ENCODE data around the gene IFI6.
"Not testable (repeated sequence)": the region's sequence is repeated elsewhere in the genome, so short reads cannot be mapped to it uniquely, and the experiment has no call there.

The IFI6 gene

DNA sequence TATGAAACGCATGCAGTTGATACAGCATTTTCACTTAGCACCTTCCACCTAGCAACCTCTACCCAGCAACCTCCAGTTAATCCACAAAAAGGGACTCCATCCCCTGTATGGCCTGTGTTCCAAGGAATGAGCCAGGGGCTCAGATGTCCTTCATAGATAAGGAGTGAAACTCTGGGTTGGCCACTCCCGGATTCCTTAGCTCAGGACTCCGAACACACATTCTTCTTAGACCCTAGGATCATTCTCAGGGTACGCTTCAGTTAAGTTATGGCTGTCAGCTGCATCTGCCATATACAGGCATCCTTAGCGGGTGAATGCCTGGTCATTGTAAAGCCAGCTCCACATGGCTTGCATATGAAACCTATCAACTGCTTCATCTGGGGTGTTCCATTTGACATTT is 15.9 kb upstream of the IFI6 start:
- no peaks in the 10 kb centered on the region for H3K36me3 Mint-ChIP-seq (ENCODE audit: low read depth)
- peaks cover 41% of the 10 kb centered on the region for H3K4me1 Mint-ChIP-seq
- peaks cover 6% of the 10 kb centered on the region for H3K9me3 Mint-ChIP-seq
- no peak overlapping the region for H3K4me3 Mint-ChIP-seq
- H3K27me3 Mint-ChIP-seq (ENCODE audit: low read depth): peaks cover 3% of the 10 kb centered on the region
- TF ChIP-seq, protein P1, sequence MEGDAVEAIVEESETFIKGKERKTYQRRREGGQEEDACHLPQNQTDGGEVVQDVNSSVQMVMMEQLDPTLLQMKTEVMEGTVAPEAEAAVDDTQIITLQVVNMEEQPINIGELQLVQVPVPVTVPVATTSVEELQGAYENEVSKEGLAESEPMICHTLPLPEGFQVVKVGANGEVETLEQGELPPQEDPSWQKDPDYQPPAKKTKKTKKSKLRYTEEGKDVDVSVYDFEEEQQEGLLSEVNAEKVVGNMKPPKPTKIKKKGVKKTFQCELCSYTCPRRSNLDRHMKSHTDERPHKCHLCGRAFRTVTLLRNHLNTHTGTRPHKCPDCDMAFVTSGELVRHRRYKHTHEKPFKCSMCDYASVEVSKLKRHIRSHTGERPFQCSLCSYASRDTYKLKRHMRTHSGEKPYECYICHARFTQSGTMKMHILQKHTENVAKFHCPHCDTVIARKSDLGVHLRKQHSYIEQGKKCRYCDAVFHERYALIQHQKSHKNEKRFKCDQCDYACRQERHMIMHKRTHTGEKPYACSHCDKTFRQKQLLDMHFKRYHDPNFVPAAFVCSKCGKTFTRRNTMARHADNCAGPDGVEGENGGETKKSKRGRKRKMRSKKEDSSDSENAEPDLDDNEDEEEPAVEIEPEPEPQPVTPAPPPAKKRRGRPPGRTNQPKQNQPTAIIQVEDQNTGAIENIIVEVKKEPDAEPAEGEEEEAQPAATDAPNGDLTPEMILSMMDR (IDR thresholded peaks at IDR 0.05; ENCODE audit: unreplicated experiment in 3 of 3): no peak
- no peak overlapping the region for H3K27ac Mint-ChIP-seq

DNA sequence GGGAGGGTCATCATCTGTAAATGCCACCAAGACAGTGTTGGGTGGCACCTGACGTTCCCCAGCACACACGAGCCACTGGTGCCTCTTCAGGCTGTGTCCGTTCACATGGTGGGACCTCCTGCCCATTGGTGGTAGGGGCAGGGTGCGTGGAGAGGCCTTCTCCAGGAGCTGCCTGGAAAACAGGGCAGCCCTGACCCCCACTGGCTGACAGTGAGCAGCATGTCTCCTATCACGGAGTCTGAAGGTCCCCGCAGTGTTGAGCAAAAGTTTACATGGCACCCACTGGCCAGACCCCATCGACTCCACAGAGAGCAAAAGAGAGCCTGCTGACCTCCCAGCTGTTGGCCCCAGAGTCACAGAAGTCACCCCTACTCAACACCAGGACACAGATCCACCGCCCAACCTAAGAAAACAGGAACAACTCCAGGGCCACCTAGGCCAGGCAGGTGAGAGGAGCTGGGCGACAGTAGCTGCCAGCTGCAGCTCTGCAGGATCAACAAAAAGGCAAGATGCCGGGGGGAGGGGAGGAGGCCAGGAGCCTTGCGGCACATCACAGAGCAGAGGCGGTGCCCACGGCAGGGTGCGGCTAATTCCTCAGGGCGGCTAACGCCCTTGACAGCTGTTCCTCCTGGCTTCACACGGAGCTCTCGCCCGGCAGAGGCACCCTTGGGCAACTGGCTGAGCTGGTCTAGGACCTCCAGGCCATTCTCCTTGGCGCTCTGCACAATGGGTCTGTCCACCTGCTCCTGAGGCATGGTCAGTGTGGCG is 14.4 kb upstream of the IFI6 start:
- peaks cover 3% of the 10 kb centered on the region for H3K36me3 Mint-ChIP-seq (ENCODE audit: low read depth)
- peaks cover 3% of the 10 kb centered on the region for H3K27me3 Mint-ChIP-seq (ENCODE audit: low read depth)
- H3K9me3 Mint-ChIP-seq: peaks cover 15% of the 10 kb centered on the region
- peaks cover 41% of the 10 kb centered on the region for H3K4me1 Mint-ChIP-seq
- H3K4me3 Mint-ChIP-seq: no peak overlapping the region
- TF ChIP-seq, protein P1 (IDR thresholded peaks at IDR 0.05; ENCODE audit: unreplicated experiment in 3 of 3): no peak
- no peak overlapping the region for H3K27ac Mint-ChIP-seq

DNA sequence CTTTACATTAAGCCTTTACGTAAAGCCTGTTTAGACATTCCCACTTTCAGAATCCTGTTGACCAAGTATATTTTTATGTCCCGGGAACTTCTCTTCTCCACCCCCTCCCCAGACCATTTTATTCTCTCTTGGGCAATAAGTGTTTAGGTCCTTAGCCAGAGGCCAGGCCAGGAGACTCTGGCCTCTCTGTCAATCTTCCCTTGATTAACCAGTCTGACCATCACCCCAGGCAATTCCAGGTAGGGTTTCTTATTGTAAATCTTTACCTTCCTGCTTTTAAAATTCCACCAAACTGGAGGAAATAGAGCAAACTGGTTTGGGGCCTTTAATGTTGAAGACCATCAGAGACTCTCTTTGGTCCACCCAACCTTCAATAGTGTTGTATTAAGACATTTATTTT is 12.2 kb upstream of the IFI6 start:
- H3K27ac Mint-ChIP-seq: no peak overlapping the region

DNA sequence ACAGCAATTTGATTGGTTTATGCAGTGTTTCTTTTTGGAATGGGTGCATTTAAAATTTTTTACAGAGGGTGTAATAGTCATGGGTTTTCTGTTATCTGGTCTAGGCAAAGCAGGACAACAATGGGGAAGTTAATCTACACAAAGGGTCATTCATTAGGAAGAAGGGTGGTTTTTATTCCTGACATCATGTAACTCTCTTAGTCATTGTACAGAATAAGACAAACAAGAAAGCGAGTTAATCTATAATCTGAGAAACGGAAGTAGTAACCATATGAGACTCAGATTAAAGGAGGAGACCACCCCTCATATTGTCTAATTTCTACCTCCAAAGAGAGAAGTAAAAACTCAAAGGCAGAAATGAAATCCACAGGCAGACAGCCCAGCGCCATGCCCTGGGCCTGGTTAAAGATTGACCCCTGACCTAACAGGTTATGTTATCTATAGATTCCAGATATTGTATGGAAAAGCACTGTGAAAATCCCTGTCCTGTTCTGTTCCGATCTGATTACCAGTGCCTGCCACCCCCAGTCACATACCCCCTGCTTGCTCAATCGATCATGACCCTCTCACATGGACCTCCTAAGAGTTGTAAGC is 10.5 kb upstream of the IFI6 start:
- H3K27ac Mint-ChIP-seq: no peak overlapping the region
- H3K4me1 Mint-ChIP-seq: peaks cover 22% of the 10 kb centered on the region
- H3K9me3 Mint-ChIP-seq: peaks cover 32% of the 10 kb centered on the region
- peaks cover 6% of the 10 kb centered on the region for H3K36me3 Mint-ChIP-seq (ENCODE audit: low read depth)
- H3K27me3 Mint-ChIP-seq (ENCODE audit: low read depth): peaks cover 3% of the 10 kb centered on the region
- TF ChIP-seq, protein P1 (IDR thresholded peaks at IDR 0.05; ENCODE audit: unreplicated experiment in 3 of 3): no peak
- no peak overlapping the region for H3K4me3 Mint-ChIP-seq

More for the DNA sequence above, 12.2 kb upstream of the IFI6 start:
- Mint-ChIP-seq H3K36me3 (ENCODE audit: low read depth) (peaks cover 6% of the 10 kb centered on the region), H3K4me3 (no peak overlapping the region), H3K9me3 (peaks cover 27% of the 10 kb centered on the region), H3K27me3 (ENCODE audit: low read depth) (peaks cover 3% of the 10 kb centered on the region), H3K4me1 (peaks cover 33% of the 10 kb centered on the region)
- TF ChIP-seq, protein P1 (IDR thresholded peaks at IDR 0.05; ENCODE audit: unreplicated experiment in 3 of 3): no peak

DNA sequence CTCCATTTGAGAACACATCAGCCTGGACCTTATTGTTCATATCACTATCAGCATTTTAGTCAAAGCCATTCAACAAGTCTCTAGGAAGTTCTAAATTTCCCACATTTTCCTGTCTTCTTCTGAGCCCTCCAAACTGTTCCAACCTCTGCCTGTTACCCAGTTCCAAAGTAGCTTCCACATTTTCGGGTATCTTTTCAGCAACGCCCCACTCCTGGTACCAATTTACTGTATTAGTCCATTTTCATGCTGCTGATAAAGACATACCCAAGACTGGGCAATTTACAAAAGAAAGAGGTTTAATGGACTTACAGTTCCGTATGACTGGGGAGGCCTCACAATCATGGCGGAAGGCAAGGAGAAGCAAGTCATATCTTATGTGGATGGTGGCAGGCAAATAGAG is 9.6 kb upstream of the IFI6 start:
- not testable (repeated sequence) for H3K36me3 Mint-ChIP-seq (ENCODE audit: low read depth); H3K4me3 Mint-ChIP-seq; H3K27me3 Mint-ChIP-seq (ENCODE audit: low read depth); H3K27ac Mint-ChIP-seq
- Mint-ChIP-seq H3K4me1 (peaks cover 16% of the 10 kb centered on the region), H3K9me3 (peaks cover 32% of the 10 kb centered on the region)

DNA sequence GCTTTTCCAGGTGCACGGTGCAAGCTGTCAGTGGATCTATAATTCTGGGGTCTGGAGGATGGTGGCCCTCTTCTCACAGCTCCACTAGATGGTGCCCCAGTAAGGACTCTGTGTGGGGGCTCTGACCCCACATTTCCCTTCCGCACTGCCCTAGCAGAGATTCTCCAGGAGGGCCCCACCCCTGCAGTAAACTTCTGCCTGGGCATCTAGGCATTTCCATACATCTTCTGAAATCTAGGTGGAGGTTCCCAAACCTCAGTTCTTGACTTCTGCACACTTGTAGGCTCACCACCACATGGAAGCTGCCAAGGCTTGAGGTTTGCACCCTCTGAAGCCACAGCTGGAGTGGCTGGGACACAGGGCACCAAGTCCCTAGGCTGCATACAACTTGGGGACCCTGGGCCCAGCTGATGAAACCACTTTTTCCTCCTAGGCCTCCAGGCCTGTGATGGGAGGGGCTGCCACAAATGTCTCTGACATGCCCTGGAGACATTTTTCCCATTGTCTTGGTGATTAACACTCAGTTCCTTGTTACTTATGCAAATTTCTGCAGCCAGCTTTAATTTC is 8.3 kb upstream of the IFI6 start:
- H3K9me3 Mint-ChIP-seq: peaks cover 32% of the 10 kb centered on the region
- H3K4me1 Mint-ChIP-seq; H3K4me3 Mint-ChIP-seq; H3K36me3 Mint-ChIP-seq (ENCODE audit: low read depth); H3K27me3 Mint-ChIP-seq (ENCODE audit: low read depth); H3K27ac Mint-ChIP-seq: not testable (repeated sequence)
